HG03064 (cell line): ENCODE data around the gene TRAF3IP1.
"Not testable (repeated sequence)": the region's sequence is repeated elsewhere in the genome, so short reads cannot be mapped to it uniquely, and the experiment has no call there.

Experiments used
- ATAC-seq: cut with Tn5 transposase; IDR thresholded peaks from one replicate; pipeline ENCODE4 v1.9.1; 2021; ENCODE audit warnings: low read depth; ENCODE audit not compliant: unreplicated experiment

The TRAF3IP1 gene

GRCh38 chr2:238441262-238442114, 121.2 kb downstream of the TRAF3IP1 start:
- ATAC-seq = no peak

GRCh38 chr2:238442257-238442656, 121.9 kb downstream of the TRAF3IP1 start:
- ATAC-seq = not testable (repeated sequence)

- ATAC-seq = no peak
Observed at GRCh38 chr2:238444242-238444641, 123.9 kb downstream of the TRAF3IP1 start.

GRCh38 chr2:238445409-238446190, 125.3 kb downstream of the TRAF3IP1 start:
- no peak for ATAC-seq

- ATAC-seq = no peak
Observed at GRCh38 chr2:238446371-238446770, 126.1 kb downstream of the TRAF3IP1 start.

GRCh38 chr2:238448031-238448955, 128.0 kb downstream of the TRAF3IP1 start:
- no peak for ATAC-seq

- no peak for ATAC-seq
Observed at GRCh38 chr2:238449241-238449640, 128.9 kb downstream of the TRAF3IP1 start.

- ATAC-seq = no peak
Observed at GRCh38 chr2:238449909-238450417, 129.6 kb downstream of the TRAF3IP1 start.

- no peak for ATAC-seq
Observed at GRCh38 chr2:238450440-238450861, 130.1 kb downstream of the TRAF3IP1 start.
